T-helper 22 cell (primary cell): ENCODE results near the gene PSD2.

Experiments
- DNase-seq: peaks from one replicate; pipeline ENCODE4 v3.0.0-alpha.2; 2020; ENCODE audit warnings: low read depth

PSD2 gene

DNA sequence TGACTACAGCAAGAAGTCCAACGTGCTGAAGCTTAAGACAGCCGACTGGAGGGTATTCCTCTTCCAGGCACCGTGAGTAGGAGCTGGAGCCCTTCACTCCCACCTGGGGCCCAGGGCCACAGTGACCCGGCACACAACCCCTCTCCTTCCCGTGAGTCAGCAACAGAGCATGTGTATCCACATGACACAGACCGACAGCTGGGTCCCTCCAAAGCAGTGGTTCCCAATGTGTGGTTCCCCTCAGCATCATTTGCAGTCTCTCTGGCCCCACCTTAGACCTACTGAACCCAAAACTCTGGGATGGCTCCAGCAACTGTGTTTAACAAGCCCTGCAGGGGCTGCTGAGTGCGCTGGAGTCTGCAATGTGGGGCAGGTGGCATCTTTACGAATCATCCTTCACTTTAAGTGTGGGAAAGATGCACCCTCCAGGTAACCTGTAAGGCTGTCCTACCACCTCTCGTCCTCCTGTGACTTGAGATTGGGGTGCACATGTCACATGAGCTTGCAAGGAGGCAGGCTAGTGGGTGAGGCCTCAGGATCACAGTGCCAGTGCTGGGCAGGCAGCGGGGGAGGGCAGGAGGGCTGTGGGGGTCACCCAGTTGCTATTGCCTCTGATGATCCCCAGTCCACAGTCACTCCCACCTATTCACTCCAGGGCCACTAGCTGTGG lies 42.2 kb downstream of the PSD2 start:
- DNase-seq: no peak

DNA sequence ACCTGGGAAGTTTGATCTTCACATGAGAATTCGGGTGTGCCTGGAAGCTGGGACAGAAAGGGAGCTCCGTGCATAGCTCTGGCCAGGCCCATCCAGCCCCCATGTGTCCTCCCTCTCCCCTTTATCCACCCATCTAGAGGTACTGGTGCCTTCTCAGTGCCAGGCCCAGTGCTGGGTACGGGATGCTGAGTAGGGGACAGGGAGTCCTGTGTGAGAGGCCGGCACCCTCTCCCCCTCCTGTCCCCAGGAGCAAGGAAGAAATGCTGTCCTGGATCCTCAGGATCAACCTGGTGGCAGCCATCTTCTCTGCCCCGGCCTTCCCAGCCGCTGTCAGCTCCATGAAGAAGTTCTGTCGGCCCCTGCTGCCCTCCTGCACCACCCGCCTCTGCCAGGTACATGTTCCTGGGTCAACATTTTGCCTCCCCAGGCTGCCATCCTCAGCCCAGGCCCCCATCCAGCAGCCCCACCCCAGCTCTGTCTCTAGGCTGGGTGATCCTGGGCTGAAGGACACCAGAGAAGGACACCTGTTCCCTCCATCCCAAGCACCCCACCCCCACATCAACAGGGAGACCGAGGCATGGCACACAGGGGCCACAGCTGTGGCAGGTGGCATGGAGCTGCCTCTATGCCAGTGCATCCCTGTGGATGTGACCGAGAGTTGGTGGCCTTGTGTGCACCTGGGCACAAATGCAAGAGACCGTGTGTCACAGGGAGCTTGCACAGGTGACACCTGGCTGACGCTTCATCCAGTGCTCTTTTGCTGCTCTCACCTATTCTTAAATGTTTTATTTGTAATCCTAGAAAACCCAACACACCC lies 43.0 kb downstream of the PSD2 start:
- no peak for DNase-seq

DNA sequence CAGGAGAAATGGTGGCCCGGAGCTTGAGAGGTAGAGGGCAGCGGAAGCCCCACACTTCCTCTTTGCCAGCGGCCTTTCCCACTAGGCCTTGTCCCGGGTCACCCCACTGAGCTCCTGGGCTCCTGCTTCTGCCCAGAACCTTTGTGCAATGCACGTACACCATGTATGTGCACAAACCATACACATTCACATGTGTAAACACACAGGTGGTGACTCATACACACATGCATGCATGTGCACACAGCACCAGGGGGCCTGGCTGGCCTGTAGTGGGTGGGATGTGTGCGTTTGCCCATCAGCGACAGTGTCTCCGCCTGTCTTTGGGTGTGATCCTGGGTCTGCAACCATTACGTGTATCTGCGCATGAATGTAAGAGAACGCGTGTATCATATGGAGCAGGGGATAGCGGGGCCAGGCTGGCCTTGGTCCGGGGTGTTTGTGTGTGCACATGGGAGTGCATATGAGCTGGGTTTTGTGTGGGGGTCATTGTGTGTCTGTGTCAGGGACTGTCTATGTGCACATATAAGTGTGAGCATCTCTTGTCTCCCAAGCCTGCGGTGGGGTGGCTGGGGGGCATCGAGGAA lies 43.7 kb downstream of the PSD2 start:
- no peak for DNase-seq

DNA sequence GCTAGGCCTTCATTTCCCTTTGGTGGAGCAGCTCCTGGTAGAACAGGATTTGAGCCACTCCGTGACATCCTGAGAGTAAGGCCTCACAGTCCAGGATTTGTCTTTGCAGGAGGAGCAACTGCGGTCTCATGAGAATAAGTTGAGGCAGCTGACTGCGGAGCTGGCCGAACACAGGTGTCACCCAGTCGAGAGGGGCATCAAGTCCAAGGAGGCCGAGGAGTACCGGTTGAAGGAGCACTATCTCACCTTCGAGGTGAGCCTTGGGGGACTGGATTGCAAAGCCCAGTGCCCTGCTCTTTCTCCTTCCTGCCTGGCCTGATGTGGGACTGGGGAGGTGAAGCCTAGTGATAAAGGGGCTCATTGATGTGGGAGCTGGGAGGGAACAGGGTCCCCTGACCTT lies 44.3 kb downstream of the PSD2 start:
- no peak for DNase-seq

DNA sequence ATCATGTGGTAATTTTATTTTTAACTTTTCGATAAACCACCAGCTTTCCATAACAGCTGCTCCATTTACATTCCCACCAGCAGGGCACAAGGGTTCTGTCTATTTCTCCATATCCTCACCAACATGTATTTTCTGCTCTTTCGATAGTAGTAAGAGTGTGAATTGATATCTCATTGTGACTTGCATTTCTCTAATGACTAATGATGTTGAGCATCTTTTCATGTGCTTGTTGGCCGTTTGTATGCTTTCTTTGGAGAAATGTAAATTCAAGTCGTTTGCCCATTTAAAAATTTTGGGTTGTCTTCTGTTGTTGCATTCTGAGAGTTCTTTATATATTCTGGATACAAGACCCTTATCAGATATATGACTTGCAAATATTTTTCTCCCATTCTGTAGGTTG lies 45.9 kb downstream of the PSD2 start:
- DNase-seq: no peak

DNA sequence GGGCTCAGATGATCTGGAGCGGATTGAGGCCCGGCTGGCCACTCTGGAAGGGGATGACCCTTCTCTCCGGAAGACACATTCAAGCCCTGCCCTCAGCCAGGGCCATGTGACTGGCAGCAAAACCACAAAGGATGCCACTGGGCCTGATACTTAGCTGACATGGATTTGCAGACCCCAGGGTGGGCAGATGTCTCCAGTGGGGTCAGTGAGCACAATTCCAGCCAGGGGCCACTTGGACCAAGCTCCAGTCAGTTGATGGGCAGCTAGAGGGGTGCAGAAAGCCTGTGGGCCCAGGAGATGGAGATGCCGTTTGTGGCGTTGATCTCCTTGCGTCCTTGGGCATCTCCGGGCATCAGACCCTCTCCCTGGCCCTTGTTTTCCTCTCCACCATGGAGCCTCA lies 46.7 kb downstream of the PSD2 start:
- no peak for DNase-seq

DNA sequence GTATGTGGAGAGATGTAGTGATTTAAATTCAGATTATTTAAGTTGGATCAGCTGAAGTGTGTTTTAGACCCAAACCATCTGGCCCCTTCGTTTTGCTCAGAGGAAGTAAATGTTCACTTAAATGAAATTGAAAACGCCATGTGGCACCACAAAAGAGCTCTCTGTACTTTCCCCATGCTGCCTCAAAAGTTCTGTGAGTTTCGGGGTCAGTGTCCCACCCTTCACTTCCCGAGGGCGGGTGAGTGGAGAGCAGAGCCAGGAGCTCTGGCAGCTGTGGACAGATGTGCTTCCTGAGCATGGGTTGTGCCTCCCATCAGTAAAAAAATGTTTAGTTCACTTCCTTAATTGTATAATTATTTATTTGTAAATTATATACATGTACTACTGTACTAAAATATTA lies 48.4 kb downstream of the PSD2 start:
- no peak for DNase-seq

DNA sequence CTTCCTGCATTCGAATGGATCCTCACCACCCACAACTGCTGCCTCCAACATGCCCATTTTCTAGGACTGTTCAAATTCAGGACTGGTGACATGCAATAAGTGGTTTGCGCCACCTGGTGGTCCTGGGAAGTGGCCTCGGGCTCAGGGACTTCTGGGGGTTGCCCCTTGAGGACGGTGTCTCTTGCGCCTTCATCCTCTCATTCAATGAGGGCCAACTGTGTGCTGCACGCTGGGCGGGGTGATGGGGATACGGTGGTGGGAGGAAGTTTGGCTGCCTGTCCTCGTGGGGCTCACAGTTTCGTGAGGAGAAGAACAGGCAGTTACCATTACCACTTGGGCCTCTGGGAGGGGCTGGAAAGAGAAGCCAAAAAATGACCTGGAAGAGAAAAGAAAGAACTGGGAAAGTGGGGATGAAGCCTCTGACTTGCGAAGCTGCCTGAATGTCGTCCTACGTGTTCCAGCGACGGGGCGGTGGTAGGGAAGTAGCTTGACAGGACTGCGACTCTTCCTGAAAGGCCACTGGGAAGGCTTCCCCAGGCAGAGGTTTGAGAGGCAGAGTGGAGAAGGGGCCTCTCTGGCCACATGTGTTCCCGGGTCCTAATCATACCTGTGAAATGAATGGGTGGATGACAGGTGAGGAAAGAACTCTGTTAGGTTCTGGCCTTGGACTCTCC lies 49.0 kb downstream of the PSD2 start:
- peak; percentile 34 for DNase-seq

DNA sequence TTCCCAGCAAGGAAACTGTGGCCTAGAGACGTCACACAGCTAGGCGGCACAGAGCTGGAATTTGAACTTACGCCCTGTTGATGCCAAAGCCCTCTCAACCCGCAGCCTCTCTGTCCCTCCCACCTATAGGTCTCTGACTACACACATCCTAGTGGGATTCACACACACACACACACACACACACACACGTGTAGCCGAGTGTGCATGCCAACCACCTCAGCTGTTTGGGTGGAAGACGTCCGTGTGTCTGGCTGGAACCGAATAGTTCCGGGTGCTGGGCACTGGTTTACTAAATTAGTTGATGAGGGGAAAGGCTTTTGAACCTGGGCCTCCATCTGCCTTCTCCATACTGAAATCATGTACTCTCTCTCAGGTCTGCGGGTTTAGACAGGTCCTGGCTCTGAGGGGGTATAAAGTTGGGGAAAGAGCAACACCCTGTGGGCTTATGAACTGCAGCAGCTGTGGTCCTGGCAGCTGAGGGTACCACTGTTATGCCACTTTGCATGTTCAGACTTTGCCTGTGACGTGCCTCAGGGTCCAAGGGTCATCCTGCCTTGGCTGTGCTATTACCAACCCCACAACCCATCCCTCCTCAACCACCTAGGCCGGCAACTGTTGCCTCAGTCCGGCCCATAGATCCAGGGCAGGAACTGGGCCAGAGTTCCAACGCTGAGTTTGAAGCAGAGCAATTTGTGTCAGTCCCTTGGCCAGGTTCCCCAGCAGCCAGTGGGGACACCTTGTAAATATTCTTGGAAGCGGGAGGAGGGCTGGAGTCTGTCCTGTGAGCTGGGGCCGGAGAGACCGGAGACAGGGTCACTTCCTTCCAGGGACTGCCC lies 50.5 kb downstream of the PSD2 start:
- no peak for DNase-seq

DNA sequence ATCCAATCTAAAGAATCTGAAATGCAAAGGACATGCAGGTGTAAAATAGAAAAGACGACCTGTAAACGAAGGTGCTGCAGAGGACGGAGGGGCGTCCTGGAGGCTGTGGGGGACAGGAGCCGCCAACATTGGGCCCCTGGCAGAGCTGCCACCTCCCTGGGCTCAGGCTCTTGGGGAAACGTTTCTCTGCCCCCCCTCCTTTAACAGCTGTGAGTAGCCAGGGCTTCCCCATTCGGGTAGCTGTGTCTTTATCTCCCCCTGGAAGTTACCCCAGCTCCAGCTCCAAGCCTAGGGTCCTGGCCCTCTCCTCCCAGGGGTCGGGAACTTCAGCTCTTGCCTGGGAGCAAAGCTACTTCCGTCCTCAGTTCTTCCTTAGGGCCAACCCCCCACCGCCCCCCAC lies 51.5 kb downstream of the PSD2 start:
- DNase-seq: no peak

DNA sequence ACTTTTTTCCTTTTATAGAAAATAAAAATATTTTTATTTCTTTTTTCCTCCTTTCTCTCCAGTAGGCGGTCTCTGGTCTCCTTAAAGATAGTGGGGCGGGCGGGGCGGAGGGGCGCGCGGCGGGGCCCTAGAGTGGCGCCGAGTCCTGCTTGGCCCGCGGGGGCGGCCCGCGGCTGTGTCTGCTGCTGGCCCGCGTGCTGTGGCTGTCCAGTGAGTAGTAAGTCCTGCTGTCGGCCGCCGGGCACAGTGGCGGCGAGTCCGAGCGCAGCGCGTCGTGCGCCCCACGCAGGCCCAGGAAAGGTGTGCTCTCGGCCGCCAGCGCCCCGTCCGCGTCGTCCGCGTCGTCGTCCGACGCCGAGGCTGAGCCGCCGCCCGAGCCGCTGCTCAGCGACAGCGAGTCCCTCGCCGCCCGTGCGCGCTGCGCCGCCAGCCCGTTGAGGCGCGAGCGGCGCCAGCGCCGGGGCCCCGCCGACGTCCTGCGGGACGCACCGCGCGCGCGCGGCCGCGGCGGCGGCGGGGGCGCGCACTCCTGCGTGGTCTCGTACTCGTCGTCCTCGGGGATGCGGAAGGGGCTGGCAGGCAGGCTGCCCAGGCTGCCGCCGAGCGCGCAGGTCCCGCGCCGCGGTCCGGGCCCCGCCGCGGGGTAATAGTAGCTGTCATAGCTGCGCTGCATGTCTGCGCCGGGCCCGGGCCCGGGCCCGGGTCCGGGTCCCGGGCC lies 52.3 kb downstream of the PSD2 start:
- peak; percentile 55 for DNase-seq

DNA sequence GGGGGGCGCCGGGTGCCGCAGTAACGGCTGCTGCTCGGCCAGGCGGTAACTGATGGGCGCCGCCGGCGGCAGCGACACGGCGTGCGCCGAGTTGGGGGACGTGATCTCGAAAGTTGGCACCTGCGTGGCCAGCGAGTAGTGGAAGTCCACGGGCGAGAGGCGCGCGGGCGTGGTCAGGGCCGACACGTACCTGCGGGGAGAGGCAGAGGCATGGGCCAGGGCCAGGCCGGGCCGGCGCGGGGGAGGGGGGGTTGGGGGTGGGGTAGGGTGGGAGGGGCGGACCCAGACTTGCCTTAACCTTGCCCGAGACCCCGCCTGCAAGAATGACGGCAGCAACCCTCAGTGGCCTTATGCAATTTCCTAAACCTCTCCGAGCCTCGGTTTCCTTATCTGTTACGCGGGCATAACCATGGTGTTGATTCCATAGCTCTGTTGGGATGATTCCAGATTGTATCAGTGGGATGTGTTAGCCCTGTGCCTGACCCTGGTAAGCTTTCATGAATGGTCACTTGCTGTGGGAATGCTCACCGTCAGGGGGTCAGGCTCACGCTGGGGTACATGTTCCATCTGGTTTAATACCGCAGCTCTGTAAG lies 53.0 kb downstream of the PSD2 start:
- DNase-seq: no peak

DNA sequence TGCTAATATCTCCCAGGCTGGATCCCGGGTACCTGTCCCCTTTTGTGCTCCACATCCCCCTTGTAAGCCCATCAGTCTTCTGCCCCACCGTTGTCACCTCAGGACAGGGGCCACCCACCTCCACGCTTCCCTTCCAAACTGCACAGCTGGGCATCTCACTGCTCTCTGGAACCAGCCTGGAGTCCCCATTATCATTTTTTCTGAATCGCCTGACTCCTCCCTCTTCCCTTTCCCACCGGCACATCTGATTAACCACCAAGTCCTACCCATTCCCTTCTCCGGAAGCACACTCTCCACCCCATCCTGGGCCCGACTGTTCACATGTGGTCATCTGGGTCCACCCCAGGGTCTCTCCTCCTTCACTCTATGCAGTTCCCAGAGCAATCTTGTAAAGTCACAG lies 53.9 kb downstream of the PSD2 start:
- no peak for DNase-seq

DNA sequence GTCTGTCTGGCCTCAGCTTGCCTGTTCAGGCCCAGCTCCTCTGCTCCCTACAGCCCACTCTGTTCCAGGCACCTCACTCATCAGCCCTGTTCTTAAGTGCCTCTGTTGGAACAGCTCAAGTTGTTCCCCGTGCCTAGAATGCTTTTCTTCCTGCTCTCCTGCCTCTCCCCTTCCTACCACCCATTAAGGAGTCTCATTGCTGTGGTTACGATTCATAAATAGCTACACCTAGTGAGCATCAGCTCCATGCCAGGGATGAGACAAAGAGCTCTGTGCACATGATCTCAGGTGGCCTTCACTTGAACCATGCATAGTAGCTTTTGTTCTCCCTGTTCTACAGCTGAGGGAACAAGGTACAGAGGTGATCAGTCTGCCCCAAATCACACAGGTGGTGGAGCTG lies 54.3 kb downstream of the PSD2 start:
- DNase-seq: no peak

DNA sequence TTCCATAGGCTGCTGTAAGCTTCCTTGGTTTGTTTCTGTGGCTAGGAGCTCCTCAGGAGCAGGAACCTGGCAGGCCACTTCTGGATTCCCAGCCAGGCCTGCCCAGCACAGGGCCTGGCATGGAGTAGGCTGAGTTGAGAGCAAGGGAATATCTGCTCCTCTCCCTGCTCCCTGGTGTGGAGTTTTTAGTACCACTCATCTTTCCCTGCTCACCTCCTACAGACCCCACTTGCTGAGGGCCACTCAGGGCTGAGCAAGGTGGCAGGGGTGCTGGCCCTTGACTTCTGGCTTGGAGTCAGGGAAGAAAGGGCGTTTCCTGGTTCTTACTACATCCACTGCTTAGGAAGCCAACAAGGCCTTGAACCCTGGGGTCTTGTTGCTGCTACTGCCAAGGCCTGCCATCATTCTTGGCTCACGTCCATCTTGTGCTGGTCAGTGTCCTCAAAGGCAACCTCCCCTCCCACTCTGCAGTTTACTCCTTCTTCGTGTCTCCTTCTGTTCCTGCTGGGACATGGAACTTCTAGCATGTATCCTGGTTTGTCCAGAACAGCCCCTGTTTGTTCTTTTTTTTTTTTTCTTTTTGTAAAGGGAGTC lies 54.9 kb downstream of the PSD2 start:
- DNase-seq: no peak

DNA sequence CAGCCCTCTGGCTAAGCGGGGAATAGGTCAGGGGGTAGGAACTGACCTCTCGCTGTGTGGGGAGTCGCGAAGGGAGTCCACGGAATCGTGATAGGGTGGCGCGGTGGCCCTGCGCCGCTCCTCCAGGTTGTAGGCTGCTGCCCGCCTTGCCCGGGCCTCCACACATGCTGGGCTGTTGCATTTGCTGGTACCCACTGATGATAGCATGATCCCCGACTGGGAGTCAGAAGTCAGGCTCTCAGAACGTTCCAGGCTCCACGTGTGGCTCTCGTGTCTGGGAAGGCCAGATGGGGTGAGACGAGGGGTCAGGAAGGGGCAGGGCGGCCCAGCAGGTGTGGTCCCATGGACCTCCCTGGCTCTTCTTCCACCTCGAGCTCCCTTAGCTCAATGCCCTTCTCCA lies 56.0 kb downstream of the PSD2 start:
- no peak for DNase-seq

DNA sequence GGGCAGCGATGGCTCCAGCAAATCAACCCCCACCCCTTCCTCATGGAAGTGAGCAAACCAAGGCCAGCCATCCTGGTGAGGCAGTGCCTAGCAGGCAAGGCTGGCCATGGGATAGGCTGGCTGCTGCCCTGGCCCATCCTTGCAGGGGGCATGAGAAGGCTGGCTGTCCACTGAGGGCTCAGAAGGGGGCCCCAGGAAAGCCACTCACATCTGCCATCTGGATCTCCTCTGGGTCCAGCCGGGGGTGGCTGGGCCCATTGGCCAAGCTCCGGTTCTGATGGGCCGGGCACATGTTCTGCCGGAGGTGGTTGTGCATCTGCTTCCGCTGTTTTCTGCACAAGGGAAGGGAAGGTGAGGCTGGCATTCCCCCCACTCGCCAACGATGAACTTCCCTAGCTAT lies 57.1 kb downstream of the PSD2 start:
- DNase-seq: no peak

DNA sequence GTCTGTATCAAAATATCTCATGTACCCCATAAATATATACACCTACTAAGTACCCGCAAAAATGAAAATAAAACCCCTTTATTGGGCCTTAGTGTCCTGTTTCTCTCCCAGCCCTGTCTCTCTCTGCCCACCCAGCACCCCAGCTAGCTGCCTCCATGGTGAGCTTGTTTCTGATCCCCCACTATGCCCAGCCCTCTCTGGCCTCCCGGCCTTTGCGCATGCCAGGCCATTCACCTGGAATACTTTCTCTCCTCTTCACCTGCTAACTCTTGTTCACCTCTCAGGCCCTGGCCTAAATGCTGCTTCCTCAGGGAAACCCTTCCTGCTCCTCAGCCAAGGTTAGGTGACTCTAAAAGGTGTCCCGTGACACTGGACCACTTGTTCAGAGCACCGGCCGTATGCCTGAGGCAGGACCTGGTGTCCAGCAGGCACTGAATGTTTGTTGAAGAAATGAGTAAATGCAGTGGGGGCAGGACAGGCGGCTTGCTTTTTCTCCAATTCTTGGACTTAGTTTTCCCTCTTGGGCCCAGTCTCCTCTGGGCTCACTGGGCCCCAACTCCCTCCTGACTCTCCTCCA lies 58.5 kb downstream of the PSD2 start:
- DNase-seq: no peak

DNA sequence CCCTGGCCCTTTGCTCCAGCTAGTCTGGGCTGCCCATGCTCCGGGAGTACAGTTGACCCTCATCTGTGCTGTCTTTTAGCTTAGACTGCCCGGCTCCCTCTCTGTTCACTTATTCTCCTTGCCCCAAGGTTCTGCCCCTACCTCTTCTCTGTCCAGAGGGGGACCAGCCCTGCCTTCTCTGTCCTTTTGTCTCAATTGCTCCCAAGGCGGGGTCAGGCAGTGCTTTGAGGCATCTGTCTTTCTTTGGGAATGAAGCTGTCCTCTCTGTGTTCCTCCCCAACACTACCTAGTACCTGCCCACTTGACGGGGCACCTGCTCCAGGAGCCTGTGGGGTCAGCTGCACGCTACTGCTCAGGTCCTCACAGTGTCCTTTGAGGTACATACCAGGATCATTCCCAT lies 59.3 kb downstream of the PSD2 start:
- no peak for DNase-seq

DNA sequence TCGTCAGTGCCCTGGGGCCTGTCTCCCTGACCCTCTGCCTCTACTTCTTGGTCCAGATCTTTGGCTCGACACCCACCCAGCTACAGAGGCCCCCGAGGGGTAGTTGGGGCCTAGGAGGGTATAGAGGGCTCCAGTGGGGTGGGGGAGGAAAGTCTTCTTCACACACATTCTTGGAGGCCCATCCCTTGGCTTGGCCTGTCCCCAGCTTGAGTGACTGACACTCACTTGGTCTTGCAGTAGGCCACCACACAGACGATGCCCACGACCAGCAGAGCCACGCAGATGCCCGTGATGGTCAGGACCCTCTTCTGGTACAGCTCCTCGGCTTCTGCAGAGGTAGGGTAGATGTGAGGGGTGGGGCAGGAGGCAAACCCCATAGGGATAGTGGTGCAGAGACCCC lies 59.8 kb downstream of the PSD2 start:
- DNase-seq: no peak
